ENCODE results near the gene SLC35B3.
"Not testable (repeated sequence)": the region's sequence is repeated elsewhere in the genome, so short reads cannot be mapped to it uniquely, and the experiment has no call there.

The SLC35B3 gene

DNA sequence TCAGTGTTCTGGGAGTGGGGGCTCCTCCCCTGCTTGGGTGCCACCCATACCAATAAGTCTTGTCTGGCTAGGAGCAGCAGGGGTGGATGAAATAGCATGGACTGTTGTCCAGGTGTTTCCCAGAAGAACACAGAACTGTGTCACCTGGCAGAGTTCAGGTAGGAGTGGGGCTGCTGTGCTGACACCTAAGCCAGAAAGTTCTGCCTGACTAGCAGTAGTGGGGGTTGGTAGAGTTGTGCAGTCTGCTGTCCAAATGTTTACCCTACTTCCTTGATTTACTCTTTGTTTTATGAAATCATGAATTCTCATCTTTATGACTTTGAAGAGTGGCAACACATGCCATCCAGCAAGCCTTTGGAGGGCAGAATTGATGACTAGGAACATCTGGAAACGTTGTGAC is 27.3 kb upstream of the SLC35B3 start:
- Histone ChIP-seq H3K4me2 (ENCODE audit: low read length) (no peak overlapping the region), H3K79me2 (ENCODE audit: insufficient read depth, low read length) (no peaks in the 10 kb centered on the region), H3K27ac (ENCODE audit: low read depth, low read length, poor library complexity, severe bottlenecking) (no peak overlapping the region), H3K27me3 (ENCODE audit: insufficient read depth, low read length) (no peaks in the 10 kb centered on the region), H3K9me2 (ENCODE audit: low read depth, low read length) (no peaks in the 10 kb centered on the region), H3K36me3 (ENCODE audit: insufficient read depth, low read length) (no peaks in the 10 kb centered on the region), H3K4me1 (ENCODE audit: insufficient read depth, low read length, severe bottlenecking) (peaks cover 4% of the 10 kb centered on the region), H4K20me1 (ENCODE audit: insufficient read depth, low read length) (no peaks in the 10 kb centered on the region), H3K9ac (ENCODE audit: low read length) (no peak overlapping the region), H3K9me3 (ENCODE audit: low read length) (no peaks in the 10 kb centered on the region), H2AFZ (ENCODE audit: low read length) (no peak overlapping the region), H3F3A (ENCODE audit: insufficient read depth, low read length) (no peaks in the 10 kb centered on the region), H3K4me3 (ENCODE audit: low read depth, low read length, poor library complexity, severe bottlenecking) (no peak overlapping the region)
- TF ChIP-seq EZH2 (IDR thresholded peaks at IDR 0.05; ENCODE audit: borderline replicate concordance, low read length): no peak
- TF ChIP-seq, protein P1, sequence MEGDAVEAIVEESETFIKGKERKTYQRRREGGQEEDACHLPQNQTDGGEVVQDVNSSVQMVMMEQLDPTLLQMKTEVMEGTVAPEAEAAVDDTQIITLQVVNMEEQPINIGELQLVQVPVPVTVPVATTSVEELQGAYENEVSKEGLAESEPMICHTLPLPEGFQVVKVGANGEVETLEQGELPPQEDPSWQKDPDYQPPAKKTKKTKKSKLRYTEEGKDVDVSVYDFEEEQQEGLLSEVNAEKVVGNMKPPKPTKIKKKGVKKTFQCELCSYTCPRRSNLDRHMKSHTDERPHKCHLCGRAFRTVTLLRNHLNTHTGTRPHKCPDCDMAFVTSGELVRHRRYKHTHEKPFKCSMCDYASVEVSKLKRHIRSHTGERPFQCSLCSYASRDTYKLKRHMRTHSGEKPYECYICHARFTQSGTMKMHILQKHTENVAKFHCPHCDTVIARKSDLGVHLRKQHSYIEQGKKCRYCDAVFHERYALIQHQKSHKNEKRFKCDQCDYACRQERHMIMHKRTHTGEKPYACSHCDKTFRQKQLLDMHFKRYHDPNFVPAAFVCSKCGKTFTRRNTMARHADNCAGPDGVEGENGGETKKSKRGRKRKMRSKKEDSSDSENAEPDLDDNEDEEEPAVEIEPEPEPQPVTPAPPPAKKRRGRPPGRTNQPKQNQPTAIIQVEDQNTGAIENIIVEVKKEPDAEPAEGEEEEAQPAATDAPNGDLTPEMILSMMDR (IDR thresholded peaks at IDR 0.05; ENCODE audit: low read length): no peak

DNA sequence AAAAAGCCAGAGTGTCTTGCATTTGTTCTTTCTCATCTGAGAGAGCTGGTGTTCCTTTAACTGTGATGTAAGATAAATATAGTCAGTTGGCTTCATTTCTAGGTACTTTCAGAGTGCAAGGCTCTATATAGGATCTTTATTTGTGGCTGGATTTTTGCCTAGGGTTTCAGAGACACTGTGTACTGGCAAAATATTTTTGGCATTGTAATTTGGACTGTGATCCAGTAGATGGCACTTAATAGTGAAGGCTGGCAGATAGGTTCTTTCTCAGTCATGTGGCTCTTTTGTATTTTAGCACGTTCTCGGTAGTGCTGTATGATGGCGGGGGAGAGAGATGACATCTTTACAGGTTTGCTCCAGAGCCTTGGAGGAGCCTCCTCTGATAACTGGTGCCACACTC is 26.8 kb upstream of the SLC35B3 start:
- Histone ChIP-seq H3K9me3 (ENCODE audit: low read length) (no peaks in the 10 kb centered on the region), H2AFZ (ENCODE audit: low read length) (no peak overlapping the region), H3K9ac (ENCODE audit: low read length) (no peak overlapping the region), H3K79me2 (ENCODE audit: insufficient read depth, low read length) (no peaks in the 10 kb centered on the region), H3F3A (ENCODE audit: insufficient read depth, low read length) (no peaks in the 10 kb centered on the region), H3K27me3 (ENCODE audit: insufficient read depth, low read length) (no peaks in the 10 kb centered on the region), H3K9me2 (ENCODE audit: low read depth, low read length) (no peaks in the 10 kb centered on the region), H3K4me2 (ENCODE audit: low read length) (no peak overlapping the region), H3K4me3 (ENCODE audit: low read depth, low read length, poor library complexity, severe bottlenecking) (no peak overlapping the region), H3K27ac (ENCODE audit: low read depth, low read length, poor library complexity, severe bottlenecking) (no peak overlapping the region), H3K4me1 (ENCODE audit: insufficient read depth, low read length, severe bottlenecking) (peaks cover 4% of the 10 kb centered on the region), H3K36me3 (ENCODE audit: insufficient read depth, low read length) (no peaks in the 10 kb centered on the region), H4K20me1 (ENCODE audit: insufficient read depth, low read length) (no peaks in the 10 kb centered on the region)
- TF ChIP-seq, protein P1 (IDR thresholded peaks at IDR 0.05; ENCODE audit: low read length): peak; percentile 53
- no peak for TF ChIP-seq EZH2 (IDR thresholded peaks at IDR 0.05; ENCODE audit: borderline replicate concordance, low read length)

DNA sequence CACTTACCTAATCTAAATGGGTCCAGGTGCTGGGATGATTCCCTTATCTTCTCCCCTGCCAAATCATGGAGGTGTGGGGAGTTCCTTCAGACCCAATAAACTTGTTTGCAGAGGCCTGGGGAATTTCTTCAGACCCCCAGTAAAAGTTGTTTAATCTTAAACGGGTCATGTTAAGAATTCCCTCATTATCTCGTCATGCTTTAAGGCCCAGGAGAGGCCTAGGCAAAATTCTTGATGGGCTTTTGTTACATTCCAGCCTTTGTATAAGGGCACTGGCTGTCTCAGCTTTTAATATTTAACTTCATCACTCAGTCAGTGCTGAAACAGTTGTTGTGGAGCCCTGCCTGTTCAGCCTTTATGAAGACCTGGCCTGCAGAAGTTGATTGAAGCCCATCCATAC is 11.0 kb upstream of the SLC35B3 start:
- Histone ChIP-seq H3K4me1 (ENCODE audit: insufficient read depth, low read length, severe bottlenecking) (no peaks in the 10 kb centered on the region), H3K4me2 (ENCODE audit: low read length) (no peak overlapping the region), H3K27ac (ENCODE audit: low read depth, low read length, poor library complexity, severe bottlenecking) (no peak overlapping the region), H3K9me3 (ENCODE audit: low read length) (no peaks in the 10 kb centered on the region), H3K4me3 (ENCODE audit: low read depth, low read length, poor library complexity, severe bottlenecking) (no peak overlapping the region), H3K9me2 (ENCODE audit: low read depth, low read length) (no peaks in the 10 kb centered on the region), H3F3A (ENCODE audit: insufficient read depth, low read length) (no peaks in the 10 kb centered on the region), H3K36me3 (ENCODE audit: insufficient read depth, low read length) (no peaks in the 10 kb centered on the region), H3K9ac (ENCODE audit: low read length) (no peak overlapping the region), H4K20me1 (ENCODE audit: insufficient read depth, low read length) (no peaks in the 10 kb centered on the region), H3K27me3 (ENCODE audit: insufficient read depth, low read length) (no peaks in the 10 kb centered on the region), H3K79me2 (ENCODE audit: insufficient read depth, low read length) (no peaks in the 10 kb centered on the region), H2AFZ (ENCODE audit: low read length) (no peak overlapping the region)
- no peak for TF ChIP-seq EZH2 (IDR thresholded peaks at IDR 0.05; ENCODE audit: borderline replicate concordance, low read length)
- TF ChIP-seq, protein P1 (IDR thresholded peaks at IDR 0.05; ENCODE audit: low read length): no peak

DNA sequence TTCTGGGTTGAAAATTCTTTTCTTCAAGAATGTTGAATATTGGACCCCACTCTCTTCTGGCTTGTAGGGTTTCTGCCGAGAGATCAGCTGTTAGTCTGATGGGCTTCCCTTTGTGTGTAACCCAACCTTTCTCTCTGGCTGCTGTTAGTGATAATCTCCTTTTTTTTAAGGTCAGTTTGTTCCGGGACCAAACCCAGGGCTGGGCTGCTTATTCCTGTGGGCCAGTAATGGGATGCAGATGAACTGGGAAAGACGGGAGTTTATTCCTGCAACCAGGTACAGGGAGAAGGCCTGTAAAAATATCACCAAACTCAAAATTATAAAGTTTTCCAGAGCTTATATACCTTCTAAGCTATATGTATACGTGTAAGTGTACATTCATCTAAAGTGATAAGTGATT is 10.6 kb upstream of the SLC35B3 start:
- not testable (repeated sequence) for H3K4me2 ChIP-seq (ENCODE audit: low read length); H3K9ac ChIP-seq (ENCODE audit: low read length); H4K20me1 ChIP-seq (ENCODE audit: insufficient read depth, low read length); H3K4me1 ChIP-seq (ENCODE audit: insufficient read depth, low read length, severe bottlenecking); H2AFZ ChIP-seq (ENCODE audit: low read length); H3K27ac ChIP-seq (ENCODE audit: low read depth, low read length, poor library complexity, severe bottlenecking); H3K9me2 ChIP-seq (ENCODE audit: low read depth, low read length); H3K4me3 ChIP-seq (ENCODE audit: low read depth, low read length, poor library complexity, severe bottlenecking); H3F3A ChIP-seq (ENCODE audit: insufficient read depth, low read length); H3K36me3 ChIP-seq (ENCODE audit: insufficient read depth, low read length); H3K79me2 ChIP-seq (ENCODE audit: insufficient read depth, low read length); H3K27me3 ChIP-seq (ENCODE audit: insufficient read depth, low read length); H3K9me3 ChIP-seq (ENCODE audit: low read length)

Measured in OCI-LY1 (cell line).